PFSK-1 (cell line): ENCODE results near the gene TADA2A.

ENCODE experiments used
- FOXP2 ChIP-seq: optimal IDR thresholded peaks from 2 replicates; pipeline ENCODE3; 2011; ENCODE audit warnings: borderline replicate concordance, control low read depth, inconsistent platforms; ENCODE audit not compliant: insufficient read depth; ENCODE audit errors: extremely low read length, extremely low read depth
- POLR2AphosphoS5 ChIP-seq: IDR thresholded peaks from 2 replicates; pipeline ENCODE4 v1.6.1; 2012; ENCODE audit warnings: low read depth, mild to moderate bottlenecking, control low read depth, low read length, moderate library complexity
- TF ChIP-seq, protein P1 (sequence below), 2 experiments: IDR thresholded peaks; 2 replicates each; pipeline versions ENCODE4 v1.6.1 to v1.8.0; 2011 to 2012; ENCODE audit warnings: low read depth in 2 of 2, low read length in 2 of 2, control low read depth in 1 of 2, inconsistent platforms in 1 of 2, mild to moderate bottlenecking in 1 of 2, moderate library complexity in 1 of 2; ENCODE audit not compliant: insufficient read depth in 1 of 2

DNA sequence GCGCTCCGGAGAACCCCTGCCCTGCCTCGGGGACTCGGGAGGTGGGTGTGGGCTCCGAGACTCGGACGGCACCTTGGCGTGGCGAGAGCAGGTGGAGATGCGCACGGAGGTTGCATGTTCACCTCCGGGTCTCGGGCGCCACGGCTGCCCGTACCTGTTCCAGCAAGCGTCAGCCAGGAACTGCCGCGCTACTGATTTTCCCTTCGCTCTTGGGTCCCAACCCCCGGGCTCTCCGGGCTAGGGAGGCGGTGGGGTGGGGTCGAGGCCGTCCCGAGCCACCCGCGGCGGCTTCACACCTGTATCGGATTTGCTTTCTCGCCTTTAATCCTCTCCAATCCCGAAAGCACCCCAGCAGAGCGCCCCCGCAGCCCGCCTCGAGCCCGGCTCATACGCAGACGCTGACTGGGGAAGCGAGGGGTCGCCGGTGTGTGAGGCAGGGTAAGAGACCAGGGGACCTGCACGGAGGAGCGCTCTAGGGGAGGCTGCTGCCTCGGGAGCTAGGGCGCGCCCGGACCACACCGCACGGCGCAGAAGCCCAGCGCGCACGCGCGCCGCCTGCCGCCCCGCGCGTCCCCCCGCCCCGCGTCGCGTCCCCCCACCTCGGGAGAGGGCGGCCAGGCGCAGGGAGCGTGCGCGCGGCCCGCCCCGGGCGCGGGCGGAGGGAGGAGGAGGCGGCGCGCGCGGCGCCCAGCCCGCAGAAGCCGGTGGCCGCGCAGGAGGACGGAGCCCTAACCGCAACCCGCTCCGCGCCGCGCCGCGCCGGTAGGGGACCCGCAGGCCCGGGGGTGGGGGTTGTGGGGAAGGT, 82.7 kb downstream of the TADA2A start, which contains the start of gene DUSP14:
- TF ChIP-seq, protein P1, sequence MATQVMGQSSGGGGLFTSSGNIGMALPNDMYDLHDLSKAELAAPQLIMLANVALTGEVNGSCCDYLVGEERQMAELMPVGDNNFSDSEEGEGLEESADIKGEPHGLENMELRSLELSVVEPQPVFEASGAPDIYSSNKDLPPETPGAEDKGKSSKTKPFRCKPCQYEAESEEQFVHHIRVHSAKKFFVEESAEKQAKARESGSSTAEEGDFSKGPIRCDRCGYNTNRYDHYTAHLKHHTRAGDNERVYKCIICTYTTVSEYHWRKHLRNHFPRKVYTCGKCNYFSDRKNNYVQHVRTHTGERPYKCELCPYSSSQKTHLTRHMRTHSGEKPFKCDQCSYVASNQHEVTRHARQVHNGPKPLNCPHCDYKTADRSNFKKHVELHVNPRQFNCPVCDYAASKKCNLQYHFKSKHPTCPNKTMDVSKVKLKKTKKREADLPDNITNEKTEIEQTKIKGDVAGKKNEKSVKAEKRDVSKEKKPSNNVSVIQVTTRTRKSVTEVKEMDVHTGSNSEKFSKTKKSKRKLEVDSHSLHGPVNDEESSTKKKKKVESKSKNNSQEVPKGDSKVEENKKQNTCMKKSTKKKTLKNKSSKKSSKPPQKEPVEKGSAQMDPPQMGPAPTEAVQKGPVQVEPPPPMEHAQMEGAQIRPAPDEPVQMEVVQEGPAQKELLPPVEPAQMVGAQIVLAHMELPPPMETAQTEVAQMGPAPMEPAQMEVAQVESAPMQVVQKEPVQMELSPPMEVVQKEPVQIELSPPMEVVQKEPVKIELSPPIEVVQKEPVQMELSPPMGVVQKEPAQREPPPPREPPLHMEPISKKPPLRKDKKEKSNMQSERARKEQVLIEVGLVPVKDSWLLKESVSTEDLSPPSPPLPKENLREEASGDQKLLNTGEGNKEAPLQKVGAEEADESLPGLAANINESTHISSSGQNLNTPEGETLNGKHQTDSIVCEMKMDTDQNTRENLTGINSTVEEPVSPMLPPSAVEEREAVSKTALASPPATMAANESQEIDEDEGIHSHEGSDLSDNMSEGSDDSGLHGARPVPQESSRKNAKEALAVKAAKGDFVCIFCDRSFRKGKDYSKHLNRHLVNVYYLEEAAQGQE (IDR thresholded peaks at IDR 0.05; ENCODE audit: insufficient read depth in 1 of 2, low read depth in 2 of 2, low read length in 2 of 2), result no peak
- peak; percentile 65; the same call in 1 of the 2 replicates for TF ChIP-seq POLR2AphosphoS5
- no peak for TF ChIP-seq FOXP2
